ENCODE data around the gene PCNP.

The PCNP gene

DNA sequence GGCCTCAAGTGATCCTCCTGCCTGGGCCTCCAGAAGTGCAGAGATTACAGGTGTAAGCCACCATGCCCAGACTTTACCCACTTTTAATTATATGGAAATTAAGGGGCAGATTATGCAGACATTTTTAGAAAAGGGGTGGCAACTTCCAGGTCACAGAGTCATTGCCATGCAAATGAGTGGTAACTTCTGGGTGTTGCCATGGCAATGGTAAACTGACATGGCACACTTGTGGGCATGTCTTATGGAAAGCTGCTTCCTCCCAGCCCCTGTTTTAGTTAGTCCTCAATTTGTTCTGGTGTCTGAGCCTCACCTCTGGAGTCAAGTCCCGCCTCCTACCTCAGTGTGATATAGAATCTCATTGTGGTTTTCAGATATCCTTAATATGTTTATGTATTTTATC lies 49.7 kb downstream of the PCNP start (continued):
- TF ChIP-seq, protein P1, sequence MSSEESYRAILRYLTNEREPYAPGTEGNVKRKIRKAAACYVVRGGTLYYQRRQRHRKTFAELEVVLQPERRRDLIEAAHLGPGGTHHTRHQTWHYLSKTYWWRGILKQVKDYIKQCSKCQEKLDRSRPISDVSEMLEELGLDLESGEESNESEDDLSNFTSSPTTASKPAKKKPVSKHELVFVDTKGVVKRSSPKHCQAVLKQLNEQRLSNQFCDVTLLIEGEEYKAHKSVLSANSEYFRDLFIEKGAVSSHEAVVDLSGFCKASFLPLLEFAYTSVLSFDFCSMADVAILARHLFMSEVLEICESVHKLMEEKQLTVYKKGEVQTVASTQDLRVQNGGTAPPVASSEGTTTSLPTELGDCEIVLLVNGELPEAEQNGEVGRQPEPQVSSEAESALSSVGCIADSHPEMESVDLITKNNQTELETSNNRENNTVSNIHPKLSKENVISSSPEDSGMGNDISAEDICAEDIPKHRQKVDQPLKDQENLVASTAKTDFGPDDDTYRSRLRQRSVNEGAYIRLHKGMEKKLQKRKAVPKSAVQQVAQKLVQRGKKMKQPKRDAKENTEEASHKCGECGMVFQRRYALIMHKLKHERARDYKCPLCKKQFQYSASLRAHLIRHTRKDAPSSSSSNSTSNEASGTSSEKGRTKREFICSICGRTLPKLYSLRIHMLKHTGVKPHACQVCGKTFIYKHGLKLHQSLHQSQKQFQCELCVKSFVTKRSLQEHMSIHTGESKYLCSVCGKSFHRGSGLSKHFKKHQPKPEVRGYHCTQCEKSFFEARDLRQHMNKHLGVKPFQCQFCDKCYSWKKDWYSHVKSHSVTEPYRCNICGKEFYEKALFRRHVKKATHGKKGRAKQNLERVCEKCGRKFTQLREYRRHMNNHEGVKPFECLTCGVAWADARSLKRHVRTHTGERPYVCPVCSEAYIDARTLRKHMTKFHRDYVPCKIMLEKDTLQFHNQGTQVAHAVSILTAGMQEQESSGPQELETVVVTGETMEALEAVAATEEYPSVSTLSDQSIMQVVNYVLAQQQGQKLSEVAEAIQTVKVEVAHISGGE (tag by site-specific recombination; conservative IDR thresholded peaks at IDR 0.05; ENCODE audit: low read depth) = no peak
- no peak for TF ChIP-seq ZNF544 (tag by site-specific recombination; IDR thresholded peaks at IDR 0.05)
- no peak for TF ChIP-seq ZNF423 (tag by site-specific recombination; IDR thresholded peaks at IDR 0.05)
- no peak for TF ChIP-seq ZNF843 (tag by site-specific recombination; IDR thresholded peaks at IDR 0.05)
- TF ChIP-seq ZSCAN16 (tag by site-specific recombination; IDR thresholded peaks at IDR 0.05) = no peak
- TF ChIP-seq RBAK (tag by site-specific recombination; IDR thresholded peaks at IDR 0.05) = no peak
- TF ChIP-seq HOXD13 (CRISPR knock-in tag; IDR thresholded peaks at IDR 0.05; ENCODE audit: borderline replicate concordance) = no peak
- no peak for TF ChIP-seq SCRT2 (tag by site-specific recombination; IDR thresholded peaks at IDR 0.05)
- TF ChIP-seq, protein P2, sequence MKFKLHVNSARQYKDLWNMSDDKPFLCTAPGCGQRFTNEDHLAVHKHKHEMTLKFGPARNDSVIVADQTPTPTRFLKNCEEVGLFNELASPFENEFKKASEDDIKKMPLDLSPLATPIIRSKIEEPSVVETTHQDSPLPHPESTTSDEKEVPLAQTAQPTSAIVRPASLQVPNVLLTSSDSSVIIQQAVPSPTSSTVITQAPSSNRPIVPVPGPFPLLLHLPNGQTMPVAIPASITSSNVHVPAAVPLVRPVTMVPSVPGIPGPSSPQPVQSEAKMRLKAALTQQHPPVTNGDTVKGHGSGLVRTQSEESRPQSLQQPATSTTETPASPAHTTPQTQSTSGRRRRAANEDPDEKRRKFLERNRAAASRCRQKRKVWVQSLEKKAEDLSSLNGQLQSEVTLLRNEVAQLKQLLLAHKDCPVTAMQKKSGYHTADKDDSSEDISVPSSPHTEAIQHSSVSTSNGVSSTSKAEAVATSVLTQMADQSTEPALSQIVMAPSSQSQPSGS (tag by site-specific recombination; IDR thresholded peaks at IDR 0.05; ENCODE audit: low read depth) = no peak
- TF ChIP-seq, protein P3, sequence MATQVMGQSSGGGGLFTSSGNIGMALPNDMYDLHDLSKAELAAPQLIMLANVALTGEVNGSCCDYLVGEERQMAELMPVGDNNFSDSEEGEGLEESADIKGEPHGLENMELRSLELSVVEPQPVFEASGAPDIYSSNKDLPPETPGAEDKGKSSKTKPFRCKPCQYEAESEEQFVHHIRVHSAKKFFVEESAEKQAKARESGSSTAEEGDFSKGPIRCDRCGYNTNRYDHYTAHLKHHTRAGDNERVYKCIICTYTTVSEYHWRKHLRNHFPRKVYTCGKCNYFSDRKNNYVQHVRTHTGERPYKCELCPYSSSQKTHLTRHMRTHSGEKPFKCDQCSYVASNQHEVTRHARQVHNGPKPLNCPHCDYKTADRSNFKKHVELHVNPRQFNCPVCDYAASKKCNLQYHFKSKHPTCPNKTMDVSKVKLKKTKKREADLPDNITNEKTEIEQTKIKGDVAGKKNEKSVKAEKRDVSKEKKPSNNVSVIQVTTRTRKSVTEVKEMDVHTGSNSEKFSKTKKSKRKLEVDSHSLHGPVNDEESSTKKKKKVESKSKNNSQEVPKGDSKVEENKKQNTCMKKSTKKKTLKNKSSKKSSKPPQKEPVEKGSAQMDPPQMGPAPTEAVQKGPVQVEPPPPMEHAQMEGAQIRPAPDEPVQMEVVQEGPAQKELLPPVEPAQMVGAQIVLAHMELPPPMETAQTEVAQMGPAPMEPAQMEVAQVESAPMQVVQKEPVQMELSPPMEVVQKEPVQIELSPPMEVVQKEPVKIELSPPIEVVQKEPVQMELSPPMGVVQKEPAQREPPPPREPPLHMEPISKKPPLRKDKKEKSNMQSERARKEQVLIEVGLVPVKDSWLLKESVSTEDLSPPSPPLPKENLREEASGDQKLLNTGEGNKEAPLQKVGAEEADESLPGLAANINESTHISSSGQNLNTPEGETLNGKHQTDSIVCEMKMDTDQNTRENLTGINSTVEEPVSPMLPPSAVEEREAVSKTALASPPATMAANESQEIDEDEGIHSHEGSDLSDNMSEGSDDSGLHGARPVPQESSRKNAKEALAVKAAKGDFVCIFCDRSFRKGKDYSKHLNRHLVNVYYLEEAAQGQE (tag by site-specific recombination; IDR thresholded peaks at IDR 0.05) = no peak
- no peak for TF ChIP-seq BCL11B (tag by site-specific recombination; IDR thresholded peaks at IDR 0.05; ENCODE audit: low read depth)

DNA sequence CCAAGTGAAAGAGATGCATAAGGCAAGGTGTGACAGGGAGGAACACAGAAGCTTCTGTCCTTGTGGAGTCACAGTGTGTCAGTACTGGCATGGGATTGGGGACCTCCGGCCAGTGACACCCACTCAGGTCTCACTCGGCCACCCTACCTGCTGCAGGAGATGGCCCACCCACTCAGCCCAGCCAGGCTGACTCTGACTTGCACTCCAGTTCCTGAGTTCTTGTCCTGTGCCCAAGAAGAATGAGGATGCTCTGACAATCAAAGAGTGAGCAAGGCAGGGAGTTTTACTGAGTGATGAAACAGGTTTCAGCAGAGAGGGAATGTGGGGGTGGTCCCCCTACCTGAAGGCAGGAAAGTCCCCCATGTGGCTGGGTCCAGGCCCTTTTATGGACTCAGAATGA lies 50.9 kb downstream of the PCNP start:
- POLR2A ChIA-PET = no interaction called here
- H3K9me3 ChIP-seq (ENCODE audit: control insufficient read depth, insufficient read depth, low read depth, low read length) = no peaks in the 10 kb centered on the region
- no peak overlapping the region for H3K4me3 ChIP-seq (ENCODE audit: low read depth, low read length)
- CTCF ChIA-PET = no interaction called here
- TF ChIP-seq ZNF514 (tag by site-specific recombination; IDR thresholded peaks at IDR 0.05) (no peak), SETDB1 (IDR thresholded peaks at IDR 0.05; ENCODE audit: insufficient read length, low read length) (peak; percentile 34)
- no peak overlapping the region for H3K27ac ChIP-seq (ENCODE audit: extremely low read depth, low read depth, low read length)
- no peaks in the 10 kb centered on the region for H3K4me1 ChIP-seq (ENCODE audit: control insufficient read depth, insufficient read depth, low read length)
- H3K36me3 ChIP-seq (ENCODE audit: control insufficient read depth in 2 of 2, insufficient read depth in 1 of 2, low read length in 2 of 2) = no peaks in the 10 kb centered on the region

DNA sequence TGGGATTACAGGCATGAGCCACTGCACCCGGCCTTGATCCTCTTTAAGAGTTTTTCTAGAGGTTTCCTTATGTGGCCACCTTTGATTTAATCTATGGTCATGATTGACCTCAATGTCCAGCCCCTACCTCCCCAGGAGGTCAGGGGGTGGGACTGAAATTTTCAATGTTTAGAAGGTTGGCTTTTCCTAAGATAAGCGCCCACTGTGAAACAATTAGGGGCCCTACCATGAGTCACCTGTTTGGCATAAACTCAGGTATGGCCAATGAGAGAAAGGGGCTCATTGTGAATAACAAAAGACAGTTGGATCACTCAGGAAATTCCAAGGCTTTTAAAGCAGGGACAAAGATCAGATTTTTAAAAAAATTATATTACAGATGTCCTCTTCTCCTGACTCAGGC lies 51.9 kb downstream of the PCNP start:
- CTCF ChIA-PET = interaction anchor here (0.8 kb wide), 1 partner anchor 11 kb away, joined by 3 read pairs; no protein-coding TSS in a partner anchor
- no peaks in the 10 kb centered on the region for H3K36me3 ChIP-seq (ENCODE audit: control insufficient read depth in 2 of 2, insufficient read depth in 1 of 2, low read length in 2 of 2)
- no peak overlapping the region for H3K27ac ChIP-seq (ENCODE audit: extremely low read depth, low read depth, low read length)
- TF ChIP-seq GFI1B (tag by site-specific recombination; IDR thresholded peaks at IDR 0.05) (no peak), ZIC2 (tag by site-specific recombination; IDR thresholded peaks at IDR 0.05) (no peak), ZNF214 (tag by site-specific recombination; IDR thresholded peaks at IDR 0.05; ENCODE audit: borderline replicate concordance) (no peak), TCF7L2 (IDR thresholded peaks at IDR 0.05; ENCODE audit: borderline replicate concordance, low read depth, low read length) (no peak), EGR2 (tag by site-specific recombination; IDR thresholded peaks at IDR 0.05; ENCODE audit: low read depth) (no peak), ZNF266 (tag by site-specific recombination; IDR thresholded peaks at IDR 0.05; ENCODE audit: low read depth) (no peak), ZNF677 (tag by site-specific recombination; IDR thresholded peaks at IDR 0.05) (no peak)
- TF ChIP-seq, protein P4, sequence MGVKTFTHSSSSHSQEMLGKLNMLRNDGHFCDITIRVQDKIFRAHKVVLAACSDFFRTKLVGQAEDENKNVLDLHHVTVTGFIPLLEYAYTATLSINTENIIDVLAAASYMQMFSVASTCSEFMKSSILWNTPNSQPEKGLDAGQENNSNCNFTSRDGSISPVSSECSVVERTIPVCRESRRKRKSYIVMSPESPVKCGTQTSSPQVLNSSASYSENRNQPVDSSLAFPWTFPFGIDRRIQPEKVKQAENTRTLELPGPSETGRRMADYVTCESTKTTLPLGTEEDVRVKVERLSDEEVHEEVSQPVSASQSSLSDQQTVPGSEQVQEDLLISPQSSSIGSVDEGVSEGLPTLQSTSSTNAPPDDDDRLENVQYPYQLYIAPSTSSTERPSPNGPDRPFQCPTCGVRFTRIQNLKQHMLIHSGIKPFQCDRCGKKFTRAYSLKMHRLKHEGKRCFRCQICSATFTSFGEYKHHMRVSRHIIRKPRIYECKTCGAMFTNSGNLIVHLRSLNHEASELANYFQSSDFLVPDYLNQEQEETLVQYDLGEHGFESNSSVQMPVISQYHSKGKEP (tag by site-specific recombination; IDR thresholded peaks at IDR 0.05) = no peak
- TF ChIP-seq, protein P5, sequence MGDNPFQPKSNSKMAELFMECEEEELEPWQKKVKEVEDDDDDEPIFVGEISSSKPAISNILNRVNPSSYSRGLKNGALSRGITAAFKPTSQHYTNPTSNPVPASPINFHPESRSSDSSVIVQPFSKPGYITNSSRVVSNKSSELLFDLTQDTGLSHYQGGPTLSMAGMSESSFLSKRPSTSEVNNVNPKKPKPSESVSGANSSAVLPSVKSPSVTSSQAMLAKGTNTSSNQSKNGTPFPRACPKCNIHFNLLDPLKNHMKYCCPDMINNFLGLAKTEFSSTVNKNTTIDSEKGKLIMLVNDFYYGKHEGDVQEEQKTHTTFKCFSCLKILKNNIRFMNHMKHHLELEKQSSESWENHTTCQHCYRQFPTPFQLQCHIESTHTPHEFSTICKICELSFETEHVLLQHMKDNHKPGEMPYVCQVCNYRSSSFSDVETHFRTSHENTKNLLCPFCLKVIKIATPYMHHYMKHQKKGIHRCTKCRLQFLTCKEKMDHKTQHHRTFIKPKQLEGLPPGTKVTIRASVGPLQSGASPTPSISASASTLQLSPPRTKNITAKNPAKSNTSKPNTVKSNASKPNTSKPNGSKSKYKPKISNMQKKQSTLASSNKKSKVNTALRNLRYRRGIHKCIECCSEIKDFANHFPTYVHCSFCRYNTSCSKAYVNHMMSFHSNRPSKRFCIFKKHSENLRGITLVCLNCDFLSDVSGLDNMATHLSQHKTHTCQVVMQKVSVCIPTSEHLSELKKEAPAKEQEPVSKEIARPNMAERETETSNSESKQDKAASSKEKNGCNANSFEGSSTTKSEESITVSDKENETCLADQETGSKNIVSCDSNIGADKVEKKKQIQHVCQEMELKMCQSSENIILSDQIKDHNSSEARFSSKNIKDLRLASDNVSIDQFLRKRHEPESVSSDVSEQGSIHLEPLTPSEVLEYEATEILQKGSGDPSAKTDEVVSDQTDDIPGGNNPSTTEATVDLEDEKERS (tag by site-specific recombination; IDR thresholded peaks at IDR 0.05) = no peak

More for the DNA sequence above, 51.9 kb downstream of the PCNP start:
- Histone ChIP-seq H3K9me3 (ENCODE audit: control insufficient read depth, insufficient read depth, low read depth, low read length) (no peaks in the 10 kb centered on the region), H3K4me3 (ENCODE audit: low read depth, low read length) (no peak overlapping the region), H3K4me1 (ENCODE audit: control insufficient read depth, insufficient read depth, low read length) (no peaks in the 10 kb centered on the region)
- POLR2A ChIA-PET = no interaction called here
